Medulla oblongata (tissue), 1 donor: Measurements from ENCODE around the gene GOLGA8H.
A peak's percentile ranks its signal among the peaks of the same experiment; 100 is the strongest.
"Not testable (repeated sequence)": the region's sequence is repeated elsewhere in the genome, so short reads cannot be mapped to it uniquely, and the experiment has no call there.

Source experiments
- DNase-seq: peaks from one replicate; pipeline ENCODE4 v3.0.0-alpha.2; 2015; ENCODE audit errors: extremely low spot score

The GOLGA8H gene, protein sequence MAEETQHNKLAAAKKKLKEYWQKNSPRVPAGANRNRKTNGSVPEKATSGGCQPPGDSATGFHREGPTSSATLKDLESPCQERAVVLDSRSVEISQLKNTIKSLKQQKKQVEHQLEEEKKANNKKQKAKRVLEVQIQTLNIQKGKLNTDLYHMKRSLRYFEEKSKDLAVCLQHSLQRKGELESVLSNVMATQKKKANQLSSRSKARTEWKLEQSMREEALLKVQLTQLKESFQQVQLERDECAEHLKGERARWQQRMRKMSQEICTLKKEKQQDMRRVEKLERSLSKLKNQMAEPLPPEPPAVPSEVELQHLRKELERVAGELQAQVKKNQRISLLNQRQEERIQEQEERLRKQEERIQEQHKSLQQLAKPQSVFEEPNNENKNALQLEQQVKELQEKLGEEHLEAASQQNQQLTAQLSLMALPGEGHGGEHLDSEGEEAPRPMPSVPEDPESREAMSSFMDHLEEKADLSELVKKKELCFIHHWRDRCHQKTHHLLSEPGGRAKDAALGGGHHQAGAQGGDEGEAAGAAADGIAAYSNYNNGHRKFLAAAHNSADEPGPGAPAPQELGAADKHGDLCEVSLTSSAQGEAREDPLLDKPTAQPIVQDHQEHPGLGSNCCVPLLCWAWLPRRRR

DNA sequence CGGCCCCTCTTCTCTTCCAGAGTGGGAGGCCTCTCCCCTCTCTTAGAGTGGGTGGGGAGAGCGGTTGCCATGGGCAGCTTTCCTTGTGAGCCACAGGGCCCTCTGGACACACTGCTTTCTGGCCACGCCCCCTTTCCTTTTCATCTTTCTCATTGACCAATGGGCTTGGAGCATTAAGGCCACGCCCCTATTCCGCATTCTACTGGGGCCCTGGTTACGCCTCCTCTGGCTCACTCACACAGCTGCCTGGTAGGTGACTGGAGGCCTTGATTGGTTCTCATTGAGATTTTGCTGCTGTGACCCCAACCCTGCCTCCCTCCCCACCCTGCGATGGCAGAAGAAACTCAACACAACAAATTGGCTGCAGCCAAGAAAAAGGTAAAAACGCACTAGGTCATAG is at the start of gene GOLGA8H:
GOLGA8H (plus strand) TSS at position 233 of the 400 bp plus-strand sequence; CDS start at position 331, 98 bp downstream.
- DNase-seq = not testable (repeated sequence)

DNA sequence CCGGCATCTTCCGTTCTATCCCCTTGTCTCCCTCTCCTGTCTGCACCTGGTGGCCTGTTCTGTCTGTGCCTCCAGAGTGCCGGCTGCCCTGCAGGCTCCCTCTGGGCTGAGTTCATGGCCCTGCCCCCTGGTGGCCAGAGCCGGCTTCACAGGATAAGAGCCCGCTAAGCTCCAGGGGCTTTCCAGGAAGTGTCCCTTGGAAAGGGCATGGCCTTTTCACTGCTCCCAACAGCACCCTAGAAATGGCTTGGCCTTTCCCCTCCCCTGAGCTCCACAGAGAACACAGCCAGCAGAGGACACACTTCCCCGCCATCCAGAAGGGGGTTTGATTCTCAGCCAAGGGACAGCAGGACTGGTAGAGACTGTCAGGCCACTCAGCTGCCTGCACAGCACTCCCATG is 36.9 kb upstream of the GOLGA8H start:
- DNase-seq = peak; percentile 1

DNA sequence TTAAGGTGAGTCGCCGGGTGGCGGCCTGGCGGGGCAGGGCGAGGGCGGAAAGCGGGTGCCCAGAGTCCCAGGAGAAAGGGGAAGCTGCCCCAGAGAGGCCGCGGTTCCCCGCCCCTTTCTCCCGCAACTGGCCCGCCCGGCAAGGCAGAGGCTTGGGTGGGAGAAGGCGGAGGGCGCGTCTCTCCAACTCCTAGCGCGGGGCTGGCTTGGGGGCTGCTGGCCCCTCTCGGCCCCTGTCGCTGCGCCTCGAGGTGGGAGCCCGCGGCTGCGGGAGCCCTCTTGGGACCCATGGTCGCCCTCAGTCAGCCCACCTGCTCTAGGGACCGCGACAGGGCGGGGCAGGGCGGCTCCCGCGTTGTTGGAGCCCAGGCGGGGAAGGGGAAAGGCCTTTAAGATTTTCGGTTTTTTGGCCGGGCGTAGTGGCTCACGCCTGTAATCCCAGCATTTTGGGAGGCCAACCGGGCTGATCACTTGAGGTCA is 30.8 kb upstream of the GOLGA8H start:
- DNase-seq = not testable (repeated sequence)

DNA sequence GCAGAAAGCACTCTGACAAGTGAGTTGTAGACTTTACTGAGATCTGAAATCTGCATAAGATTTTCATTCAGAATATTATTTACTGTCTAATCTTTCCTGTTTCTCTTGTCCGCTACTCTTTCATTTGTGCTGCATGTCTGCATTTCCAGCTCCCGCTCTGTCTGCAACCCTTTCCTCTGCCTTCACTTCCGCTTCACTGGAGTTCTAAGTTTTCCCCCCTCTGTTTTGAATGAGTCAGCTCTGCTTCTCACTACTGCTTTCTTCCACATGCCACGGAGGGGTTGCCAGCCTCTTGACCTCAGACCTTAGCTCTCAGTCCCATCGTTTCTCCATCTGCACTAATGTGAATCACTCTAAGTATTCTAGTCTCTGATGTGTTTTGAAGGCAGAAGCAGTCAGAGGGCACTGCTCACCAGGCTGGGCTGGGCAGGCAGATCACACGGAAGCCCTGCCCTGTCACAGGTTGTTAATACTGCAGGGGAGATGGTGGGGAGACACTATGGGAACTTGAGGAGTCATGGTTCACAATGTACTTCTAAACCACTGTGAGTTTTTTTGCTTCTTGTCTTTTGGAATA is 24.3 kb upstream of the GOLGA8H start:
- not testable (repeated sequence) for DNase-seq

DNA sequence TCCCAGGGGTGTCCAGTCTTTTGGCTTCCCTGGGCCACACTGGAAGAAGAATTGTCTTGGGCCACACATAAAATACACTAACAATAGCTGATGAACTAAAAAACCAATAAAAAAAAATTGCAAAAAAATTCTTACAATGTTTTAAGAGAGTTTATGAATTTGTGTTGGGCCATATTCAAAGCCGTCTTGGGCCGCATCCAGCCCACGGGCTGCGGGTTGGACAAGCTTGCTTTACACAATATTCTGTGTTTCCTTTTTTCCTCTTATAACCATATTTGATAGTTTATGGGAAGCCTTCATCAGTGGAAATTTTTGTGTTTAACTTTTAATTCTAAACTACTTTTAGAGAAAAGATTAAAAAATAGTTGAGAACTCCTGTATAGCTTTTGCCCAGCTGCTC is 23.1 kb upstream of the GOLGA8H start:
- not testable (repeated sequence) for DNase-seq

DNA sequence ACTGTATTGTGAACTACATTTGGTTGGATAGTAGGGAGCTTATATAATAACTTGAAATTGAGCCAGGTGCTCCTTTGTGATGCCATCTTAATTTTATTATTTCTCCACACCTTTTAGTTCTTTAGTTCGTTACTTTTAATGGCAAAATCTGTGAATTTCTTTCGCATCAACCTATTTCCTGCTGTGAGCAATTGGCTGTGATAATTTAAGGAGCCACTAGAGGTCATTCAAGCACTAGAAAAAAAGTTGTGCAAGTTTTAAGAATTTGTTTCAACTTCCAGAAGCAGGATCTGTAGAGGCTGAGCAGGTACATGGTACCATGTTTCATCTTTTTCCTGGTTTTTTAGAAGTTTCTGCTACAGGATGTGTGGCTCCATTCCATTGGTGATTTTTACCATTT is 4.9 kb upstream of the GOLGA8H start:
- DNase-seq = not testable (repeated sequence)

DNA sequence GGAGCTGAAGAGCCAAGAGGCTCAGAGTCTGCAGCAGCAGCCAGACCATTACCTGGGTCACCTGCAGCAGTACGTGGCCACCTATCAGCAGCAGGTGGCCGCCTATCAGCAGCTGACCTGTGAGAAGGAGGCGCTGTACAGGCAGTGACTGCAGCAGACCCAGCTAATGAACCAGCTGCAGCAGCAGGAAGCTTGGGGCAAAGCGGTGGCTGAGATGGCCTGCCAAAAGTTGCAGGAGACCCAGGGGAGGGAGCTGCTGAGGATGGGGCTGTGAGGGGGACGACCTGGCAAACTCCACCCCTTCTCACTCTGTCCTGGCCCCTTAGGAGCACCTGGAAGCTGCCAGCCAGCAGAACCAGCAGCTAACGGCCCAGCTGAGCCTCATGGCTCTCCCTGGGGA is 8.4 kb downstream of the GOLGA8H start:
- not testable (repeated sequence) for DNase-seq

DNA sequence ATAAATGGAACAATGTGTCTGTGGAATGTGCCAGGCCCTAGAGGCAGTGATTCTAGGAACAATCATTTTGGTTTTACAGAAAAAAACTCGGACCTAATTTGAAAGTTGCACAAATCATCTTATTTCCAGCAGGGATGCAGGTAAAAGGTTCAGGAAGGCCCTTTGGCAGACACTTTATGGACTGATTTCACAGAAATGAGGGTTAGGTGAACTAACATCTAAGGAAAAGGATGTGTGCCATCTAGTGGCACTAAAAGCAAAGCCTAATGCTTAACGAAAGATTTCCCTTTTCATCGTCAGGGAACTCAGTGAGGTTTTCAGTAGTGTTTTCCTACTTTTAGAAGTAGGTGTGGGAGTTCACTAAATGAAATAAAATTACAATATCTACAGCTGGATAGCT is 17.5 kb downstream of the GOLGA8H start:
- DNase-seq = not testable (repeated sequence)

DNA sequence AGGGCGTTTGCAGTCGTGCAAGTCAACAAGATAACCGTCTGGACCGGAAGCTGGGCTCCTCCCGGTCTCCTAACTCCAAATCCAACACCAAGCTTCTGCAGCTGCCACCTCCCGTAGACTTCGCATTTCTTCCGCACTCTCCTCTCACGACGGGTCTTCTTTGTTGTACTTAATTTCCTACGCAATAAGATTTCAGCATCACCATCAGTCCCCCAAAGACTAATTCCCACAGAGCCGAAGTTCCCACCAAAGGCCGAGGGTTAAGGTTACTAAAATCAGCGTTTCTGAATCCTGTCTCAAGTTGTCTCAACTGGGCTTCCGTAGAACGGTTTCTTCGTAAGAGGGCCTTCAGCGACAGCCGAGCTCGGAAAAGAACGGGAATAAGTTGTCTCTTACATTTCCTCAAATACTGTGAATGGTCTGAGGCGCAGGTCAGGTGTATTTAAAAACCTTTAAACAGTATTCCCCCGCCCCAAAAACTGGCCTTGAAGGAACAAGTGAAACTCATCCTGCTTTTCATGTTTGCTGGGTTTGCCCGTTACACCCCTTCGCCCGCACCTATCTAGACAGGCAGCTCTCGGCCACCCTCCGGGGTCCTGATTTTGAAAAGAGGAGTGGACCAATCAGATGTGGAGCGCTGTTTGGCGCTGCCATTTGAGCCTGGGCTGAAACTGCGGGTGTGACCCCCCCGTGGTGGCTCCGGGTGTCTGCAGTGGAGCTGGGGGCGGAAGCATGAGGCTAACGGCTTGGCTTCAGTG is 21.8 kb downstream of the GOLGA8H start, which contains the start of gene ARHGAP11B:
ARHGAP11B (plus strand) TSS at position 693 of the 758 bp plus-strand sequence.
- peak; percentile 98 for DNase-seq

DNA sequence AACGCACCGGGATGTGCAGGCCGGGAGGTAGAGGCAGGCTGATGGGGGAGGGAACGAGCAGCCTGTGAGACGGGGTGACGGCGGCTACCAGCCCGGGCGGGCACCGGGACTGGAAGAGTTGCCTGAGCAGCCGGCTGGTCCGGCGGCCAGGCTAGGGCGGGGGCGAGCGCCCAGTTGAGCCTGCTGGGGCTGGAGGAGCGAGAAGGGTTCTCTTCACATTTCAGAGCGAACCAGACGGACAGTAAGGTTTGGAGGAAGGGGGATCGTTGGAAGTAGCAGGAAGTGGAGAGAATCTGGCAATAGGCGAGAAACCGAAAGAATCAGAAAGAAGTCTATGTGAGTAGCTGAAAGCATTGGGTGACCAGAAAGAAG is 22.4 kb downstream of the GOLGA8H start:
- peak; percentile 15 for DNase-seq

DNA sequence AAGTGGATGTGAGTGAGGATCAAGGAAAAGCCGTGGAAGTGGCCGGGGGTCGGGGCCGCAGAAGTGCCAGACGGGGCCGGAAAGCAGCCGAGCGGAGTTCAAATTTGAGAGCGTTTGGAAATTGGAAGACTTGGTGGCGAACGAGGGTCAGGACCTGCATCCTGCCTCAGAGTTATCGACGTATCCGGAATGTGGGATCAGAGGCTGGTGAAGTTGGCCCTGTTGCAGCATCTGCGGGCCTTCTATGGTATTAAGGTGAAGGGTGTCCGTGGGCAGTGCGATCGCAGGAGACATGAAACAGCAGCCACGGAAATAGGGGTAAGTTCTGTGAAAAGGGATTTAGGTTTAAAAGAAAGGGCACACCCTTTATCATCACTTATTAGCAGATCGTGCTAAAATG is 22.8 kb downstream of the GOLGA8H start:
- not testable (repeated sequence) for DNase-seq

DNA sequence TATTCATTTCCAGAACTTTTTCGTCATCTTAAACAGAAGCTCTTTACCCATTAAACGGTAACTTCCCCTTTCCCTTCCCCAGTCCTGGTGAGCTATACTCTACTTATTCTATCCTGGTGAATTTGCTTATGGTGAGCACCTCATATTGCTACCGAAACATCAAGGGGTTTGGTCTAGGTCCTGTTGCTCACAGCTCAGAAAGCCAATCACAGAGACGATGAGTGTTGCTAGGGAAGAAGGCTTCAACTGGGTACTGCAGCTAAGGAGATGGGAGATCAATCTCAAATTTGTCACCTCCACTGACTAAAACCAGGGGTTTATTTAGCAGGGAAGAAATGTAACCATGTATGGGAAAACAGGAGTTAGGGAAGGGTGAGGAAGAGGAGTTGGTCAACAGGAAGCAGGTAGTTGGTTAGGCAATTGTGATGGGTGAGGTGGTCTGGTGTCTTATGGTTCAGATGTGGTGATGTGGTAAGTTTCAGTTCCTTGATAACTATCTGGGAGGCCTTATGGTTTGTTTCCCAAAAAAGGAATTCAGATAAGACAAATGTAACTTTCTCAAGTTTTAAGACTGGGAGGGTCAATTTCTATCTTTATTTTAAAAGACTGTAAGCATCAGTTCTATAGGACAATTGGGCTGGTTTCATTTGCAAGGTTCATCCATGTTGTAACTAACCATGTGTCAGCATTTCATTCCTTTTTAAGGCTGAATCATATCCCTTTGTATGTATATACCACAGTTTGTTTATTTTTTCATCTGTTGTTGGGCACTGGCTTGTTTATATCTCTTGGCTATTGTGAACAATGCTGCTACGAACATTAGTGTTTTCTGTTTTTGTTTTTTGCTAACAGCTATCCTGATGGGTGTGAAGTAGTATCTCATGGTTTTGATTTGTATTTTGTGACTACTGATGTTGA is 46.4 kb downstream of the GOLGA8H start:
- DNase-seq = peak; percentile 28

DNA sequence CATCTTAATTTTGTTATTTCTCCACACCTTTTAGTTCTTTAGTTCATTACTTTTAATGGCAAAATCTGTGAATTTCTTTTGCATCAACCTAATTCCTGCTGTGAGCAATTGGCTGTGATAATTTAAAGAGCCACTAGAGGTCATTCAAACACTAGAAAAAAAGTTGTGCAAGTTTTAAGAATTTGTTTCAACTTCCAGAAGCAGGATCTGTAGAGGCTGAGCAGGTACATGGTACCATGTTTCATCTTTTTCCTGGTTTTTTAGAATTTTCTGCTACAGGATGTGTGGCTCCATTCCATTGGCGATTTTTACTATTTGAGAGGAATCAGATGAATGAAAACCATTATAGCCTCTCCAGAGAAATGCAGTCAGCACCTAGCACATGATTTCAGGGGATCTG is 57.3 kb downstream of the GOLGA8H start:
- not testable (repeated sequence) for DNase-seq
